Glutamatergic neuron (in vitro differentiated cells): ENCODE results near the gene ADARB2. TPM values are rescaled to one million over a fixed set of nuclear protein-coding genes. Genes with fewer than 3 reads are reported as not detected.

Experiments
- DNase-seq: peaks from one replicate; pipeline ENCODE4 v3.0.0; 2022
- H3K27ac Mint-ChIP-seq: one replicate; pipeline ENCODE4 v1.8.0; 2020; ENCODE audit warnings: mild to moderate bottlenecking, mixed read lengths, inconsistent platforms; ENCODE audit not compliant: unreplicated experiment
- H3K27me3 Mint-ChIP-seq: one replicate; pipeline ENCODE4 v1.8.0; 2020; ENCODE audit warnings: mild to moderate bottlenecking, moderate library complexity, mixed read lengths, inconsistent platforms; ENCODE audit not compliant: unreplicated experiment
- H3K36me3 Mint-ChIP-seq: one replicate; pipeline ENCODE4 v1.8.0; 2020; ENCODE audit warnings: mild to moderate bottlenecking, mixed read lengths, inconsistent platforms; ENCODE audit not compliant: unreplicated experiment
- H3K4me1 Mint-ChIP-seq: one replicate; pipeline ENCODE4 v1.8.0; 2020; ENCODE audit warnings: mild to moderate bottlenecking, low read depth, mixed read lengths, inconsistent platforms; ENCODE audit not compliant: unreplicated experiment
- H3K4me3 Mint-ChIP-seq: one replicate; pipeline ENCODE4 v1.8.0; 2020; ENCODE audit warnings: mild to moderate bottlenecking, mixed read lengths, inconsistent platforms; ENCODE audit not compliant: unreplicated experiment
- H3K9me3 Mint-ChIP-seq: one replicate; pipeline ENCODE4 v1.8.0; 2020; ENCODE audit warnings: mild to moderate bottlenecking, moderate library complexity, mixed read lengths, inconsistent platforms; ENCODE audit not compliant: unreplicated experiment
- total RNA-seq: library from RNA; stranded (reverse); fragmentation: NEBNext Ultra II Directional; extraction: Animal tissue kit (Norgen Biotek cat#: 25700); gene quantifications from one replicate; pipeline ENCODE4 v1.2.1, GENCODE V29; 2021; ENCODE audit not compliant: unreplicated experiment
- TF ChIP-seq, protein P1 (sequence below): fragments of 200-600 bp; sonication (generic); IDR thresholded peaks from one replicate; pipeline ENCODE4 v1.5.0; 2021; ENCODE audit not compliant: partially characterized antibody, unreplicated experiment

Gene ADARB2
- total RNA-seq, 1 donor from 2014 or later = 20.6 TPM

DNA sequence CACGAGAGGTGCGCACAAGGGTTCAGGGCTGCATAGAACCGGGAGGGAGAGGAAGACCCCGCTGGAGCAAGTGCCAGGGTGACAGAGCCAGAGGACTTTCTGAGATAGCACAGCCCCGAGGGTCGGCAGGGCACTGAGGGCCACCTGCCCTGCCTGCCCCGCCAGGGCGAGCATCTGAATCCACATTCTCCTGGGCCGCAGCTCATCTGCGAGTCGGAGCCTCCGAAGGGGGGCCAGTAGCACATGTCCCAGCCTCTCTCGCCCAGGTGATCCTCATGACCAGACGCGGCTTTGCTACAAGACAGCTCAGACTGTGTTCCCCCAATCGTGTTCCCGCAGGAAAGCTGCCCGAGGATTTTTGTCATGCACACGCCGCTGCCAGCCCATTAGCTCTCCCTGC is 71.2 kb downstream of the ADARB2 start:
- H3K27me3 Mint-ChIP-seq = no peaks in the 10 kb centered on the region
- H3K36me3 Mint-ChIP-seq = no peaks in the 10 kb centered on the region
- TF ChIP-seq, protein P1, sequence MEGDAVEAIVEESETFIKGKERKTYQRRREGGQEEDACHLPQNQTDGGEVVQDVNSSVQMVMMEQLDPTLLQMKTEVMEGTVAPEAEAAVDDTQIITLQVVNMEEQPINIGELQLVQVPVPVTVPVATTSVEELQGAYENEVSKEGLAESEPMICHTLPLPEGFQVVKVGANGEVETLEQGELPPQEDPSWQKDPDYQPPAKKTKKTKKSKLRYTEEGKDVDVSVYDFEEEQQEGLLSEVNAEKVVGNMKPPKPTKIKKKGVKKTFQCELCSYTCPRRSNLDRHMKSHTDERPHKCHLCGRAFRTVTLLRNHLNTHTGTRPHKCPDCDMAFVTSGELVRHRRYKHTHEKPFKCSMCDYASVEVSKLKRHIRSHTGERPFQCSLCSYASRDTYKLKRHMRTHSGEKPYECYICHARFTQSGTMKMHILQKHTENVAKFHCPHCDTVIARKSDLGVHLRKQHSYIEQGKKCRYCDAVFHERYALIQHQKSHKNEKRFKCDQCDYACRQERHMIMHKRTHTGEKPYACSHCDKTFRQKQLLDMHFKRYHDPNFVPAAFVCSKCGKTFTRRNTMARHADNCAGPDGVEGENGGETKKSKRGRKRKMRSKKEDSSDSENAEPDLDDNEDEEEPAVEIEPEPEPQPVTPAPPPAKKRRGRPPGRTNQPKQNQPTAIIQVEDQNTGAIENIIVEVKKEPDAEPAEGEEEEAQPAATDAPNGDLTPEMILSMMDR = no peak
- H3K4me3 Mint-ChIP-seq = no peak overlapping the region
- no peaks in the 10 kb centered on the region for H3K9me3 Mint-ChIP-seq
- no peak for DNase-seq
- no peak overlapping the region for H3K27ac Mint-ChIP-seq
- peaks cover 27% of the 10 kb centered on the region for H3K4me1 Mint-ChIP-seq

DNA sequence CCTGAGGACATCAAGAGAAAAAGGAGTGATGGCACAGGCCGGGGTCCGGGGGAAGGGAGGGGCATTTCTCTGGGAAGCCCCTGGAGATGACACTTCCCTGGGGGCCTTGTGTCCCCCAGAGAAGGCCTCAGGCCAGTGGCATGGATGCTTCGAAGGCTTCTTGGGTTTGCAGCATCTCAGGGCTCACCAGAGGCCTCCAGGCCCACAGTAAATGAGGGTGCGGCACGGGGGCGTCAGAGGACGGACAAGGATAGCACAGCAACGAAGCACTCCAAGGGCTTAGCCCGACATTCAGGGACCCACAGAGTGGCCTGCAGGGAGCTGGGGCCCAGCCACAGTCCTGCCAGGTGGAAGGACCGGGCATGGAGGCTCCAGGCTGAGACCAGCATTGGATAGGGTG is 71.6 kb downstream of the ADARB2 start:
- Mint-ChIP-seq H3K36me3 (no peaks in the 10 kb centered on the region), H3K27me3 (no peaks in the 10 kb centered on the region), H3K9me3 (no peaks in the 10 kb centered on the region), H3K27ac (no peak overlapping the region), H3K4me1 (peaks cover 32% of the 10 kb centered on the region), H3K4me3 (no peak overlapping the region)
- TF ChIP-seq, protein P1 = no peak
- DNase-seq = no peak

DNA sequence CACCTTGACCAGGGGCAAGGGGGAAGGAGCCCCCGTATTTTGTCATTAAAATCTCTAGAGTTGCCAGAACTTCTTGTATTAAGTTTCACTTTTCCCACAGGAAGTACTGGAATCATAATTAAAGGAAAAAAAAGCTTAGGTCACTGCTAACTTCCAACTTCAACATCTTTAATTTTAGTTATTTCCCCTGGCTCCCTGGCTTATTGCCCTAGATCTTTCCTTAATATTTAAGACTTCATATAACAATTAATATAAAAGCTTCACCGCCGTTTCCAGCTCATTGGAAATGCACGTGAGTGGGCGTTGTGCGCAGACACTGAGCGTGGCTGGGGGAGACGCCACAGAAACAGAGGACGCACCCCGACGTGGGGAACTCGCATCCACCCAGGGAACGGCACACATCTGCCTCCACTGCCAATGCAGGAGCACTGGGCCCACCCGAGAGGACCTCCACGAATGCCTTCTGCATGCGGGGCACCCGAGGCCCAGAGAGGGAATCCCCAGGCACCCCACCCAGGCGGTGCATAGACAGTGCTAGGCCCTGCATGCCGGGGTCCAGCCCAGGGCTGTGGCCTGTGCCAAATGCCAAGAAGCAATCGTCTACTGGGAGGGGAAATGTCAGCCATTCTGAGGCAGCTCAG is 72.2 kb downstream of the ADARB2 start:
- TF ChIP-seq, protein P1 = no peak
- H3K27me3 Mint-ChIP-seq = no peaks in the 10 kb centered on the region
- peaks cover 2% of the 10 kb centered on the region for H3K9me3 Mint-ChIP-seq
- no peaks in the 10 kb centered on the region for H3K36me3 Mint-ChIP-seq
- no peak overlapping the region for H3K4me3 Mint-ChIP-seq
- no peak overlapping the region for H3K27ac Mint-ChIP-seq
- no peak for DNase-seq
- peaks cover 35% of the 10 kb centered on the region for H3K4me1 Mint-ChIP-seq

DNA sequence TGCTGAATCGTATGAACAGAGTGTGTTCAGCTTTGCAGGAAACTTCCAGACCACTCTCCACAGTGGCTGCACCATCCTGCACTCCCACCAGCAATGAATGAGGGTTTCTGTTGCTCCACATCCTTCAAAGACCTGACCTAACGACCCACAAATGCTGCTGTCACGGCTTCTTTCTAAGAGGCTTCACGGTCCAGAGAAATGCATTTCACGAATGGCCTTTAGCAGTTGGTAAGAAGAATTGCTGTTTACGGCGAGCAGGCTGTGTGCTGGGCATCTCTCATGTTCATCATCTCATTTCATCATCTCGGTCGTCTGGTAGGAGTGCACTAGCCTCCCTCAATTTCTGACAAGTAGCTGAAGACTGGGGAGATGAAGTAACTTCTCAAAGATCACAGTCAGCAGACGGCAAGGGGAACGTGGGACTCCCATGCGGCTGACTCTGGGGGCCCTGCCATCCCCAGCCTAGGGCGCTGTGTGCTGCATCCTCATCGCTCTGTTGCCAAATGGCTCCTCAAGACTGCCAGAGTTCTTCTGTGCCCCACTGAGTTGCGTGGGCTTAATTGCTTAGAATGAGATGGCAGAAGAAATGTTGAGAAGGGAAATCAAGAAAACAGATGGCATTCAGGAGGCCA is 72.9 kb downstream of the ADARB2 start:
- Mint-ChIP-seq H3K4me1 (peaks cover 35% of the 10 kb centered on the region), H3K27ac (no peak overlapping the region), H3K27me3 (no peaks in the 10 kb centered on the region), H3K4me3 (no peak overlapping the region), H3K36me3 (no peaks in the 10 kb centered on the region), H3K9me3 (peaks cover 5% of the 10 kb centered on the region)
- TF ChIP-seq, protein P1 = no peak
- no peak for DNase-seq

DNA sequence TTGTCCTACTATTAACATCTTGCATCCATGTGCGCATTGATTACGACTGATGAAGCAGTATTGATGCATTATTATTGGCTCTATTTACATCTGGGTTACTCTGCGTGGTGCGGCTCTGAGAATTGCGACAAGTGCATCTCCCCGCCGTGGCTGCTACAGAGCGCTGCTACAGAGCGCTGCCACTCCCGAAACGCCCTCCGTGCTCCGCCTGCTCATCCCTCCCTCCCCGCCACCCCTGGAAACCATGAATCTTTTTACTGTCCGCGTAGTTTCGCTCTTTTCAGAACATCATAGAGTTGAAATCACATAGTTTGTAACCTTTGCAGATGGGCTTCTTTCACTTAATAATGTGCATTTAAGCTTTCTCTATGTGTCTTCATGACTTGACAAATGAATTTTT is 74.1 kb downstream of the ADARB2 start:
- Mint-ChIP-seq H3K36me3 (no peaks in the 10 kb centered on the region), H3K27ac (no peak overlapping the region), H3K27me3 (peaks cover 3% of the 10 kb centered on the region), H3K9me3 (peaks cover 5% of the 10 kb centered on the region), H3K4me3 (no peak overlapping the region), H3K4me1 (peaks cover 37% of the 10 kb centered on the region)
- no peak for DNase-seq
- TF ChIP-seq, protein P1 = no peak
